ENCODE measurements around the gene TARM1.

DNA sequence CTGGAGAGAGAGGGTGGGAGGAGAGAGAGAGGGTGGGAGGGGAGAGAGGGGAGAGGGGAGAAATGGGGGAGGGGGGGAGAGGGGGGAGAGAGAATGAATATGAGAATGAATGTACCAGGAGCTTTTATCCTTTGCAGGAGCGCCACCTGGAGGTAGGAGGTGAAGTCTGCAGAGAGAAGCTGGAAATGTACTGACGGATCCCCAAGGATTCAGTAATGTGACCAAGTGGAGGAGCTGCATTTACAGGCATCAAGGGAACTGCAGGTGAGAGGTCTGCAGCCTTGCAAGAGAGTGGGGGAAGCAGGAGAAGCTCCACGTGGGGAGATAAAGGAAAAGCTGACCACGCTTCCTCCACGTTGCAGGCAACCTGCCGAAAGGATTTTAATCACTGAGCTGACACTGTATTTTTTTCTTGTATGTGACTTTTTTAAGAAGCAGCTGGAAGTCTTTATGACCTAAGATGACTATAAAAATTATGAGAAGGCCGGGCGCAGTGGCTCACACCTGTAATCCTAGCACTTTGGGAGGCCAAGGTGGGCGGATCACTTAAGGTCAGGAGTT is 51.2 kb downstream of the TARM1 start:
- TF ChIP-seq ASH2L (IDR thresholded peaks at IDR 0.05; ENCODE audit: low read length), result no peak
- no peak for TF ChIP-seq USF2 (IDR thresholded peaks at IDR 0.05; ENCODE audit: low read length)
- TF ChIP-seq BCL11A (IDR thresholded peaks at IDR 0.05; ENCODE audit: low read depth in 2 of 2, low read length in 2 of 2), result no peak
- TF ChIP-seq POLR2A (IDR thresholded peaks at IDR 0.05; ENCODE audit: control extremely low read depth in 1 of 2, low read depth in 2 of 2, low read length in 2 of 2), result no peak
- TF ChIP-seq KDM1A (IDR thresholded peaks at IDR 0.05; ENCODE audit: borderline replicate concordance, low read length), result no peak
- no peak for TF ChIP-seq EZH2 (IDR thresholded peaks at IDR 0.05; ENCODE audit: low read depth, low read length, severe bottlenecking)
- TF ChIP-seq SP1 (IDR thresholded peaks at IDR 0.05; ENCODE audit: low read depth, low read length), result 0 out of 2 replicates have a peak, but pooled peaks have one; percentile 71
- TF ChIP-seq, protein P1, sequence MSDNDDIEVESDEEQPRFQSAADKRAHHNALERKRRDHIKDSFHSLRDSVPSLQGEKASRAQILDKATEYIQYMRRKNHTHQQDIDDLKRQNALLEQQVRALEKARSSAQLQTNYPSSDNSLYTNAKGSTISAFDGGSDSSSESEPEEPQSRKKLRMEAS (IDR thresholded peaks at IDR 0.05), result no peak; the same call in 1 of the 2 replicates
- no peak for TF ChIP-seq SIRT6 (IDR thresholded peaks at IDR 0.05; ENCODE audit: low read length)
- TF ChIP-seq, protein P2, sequence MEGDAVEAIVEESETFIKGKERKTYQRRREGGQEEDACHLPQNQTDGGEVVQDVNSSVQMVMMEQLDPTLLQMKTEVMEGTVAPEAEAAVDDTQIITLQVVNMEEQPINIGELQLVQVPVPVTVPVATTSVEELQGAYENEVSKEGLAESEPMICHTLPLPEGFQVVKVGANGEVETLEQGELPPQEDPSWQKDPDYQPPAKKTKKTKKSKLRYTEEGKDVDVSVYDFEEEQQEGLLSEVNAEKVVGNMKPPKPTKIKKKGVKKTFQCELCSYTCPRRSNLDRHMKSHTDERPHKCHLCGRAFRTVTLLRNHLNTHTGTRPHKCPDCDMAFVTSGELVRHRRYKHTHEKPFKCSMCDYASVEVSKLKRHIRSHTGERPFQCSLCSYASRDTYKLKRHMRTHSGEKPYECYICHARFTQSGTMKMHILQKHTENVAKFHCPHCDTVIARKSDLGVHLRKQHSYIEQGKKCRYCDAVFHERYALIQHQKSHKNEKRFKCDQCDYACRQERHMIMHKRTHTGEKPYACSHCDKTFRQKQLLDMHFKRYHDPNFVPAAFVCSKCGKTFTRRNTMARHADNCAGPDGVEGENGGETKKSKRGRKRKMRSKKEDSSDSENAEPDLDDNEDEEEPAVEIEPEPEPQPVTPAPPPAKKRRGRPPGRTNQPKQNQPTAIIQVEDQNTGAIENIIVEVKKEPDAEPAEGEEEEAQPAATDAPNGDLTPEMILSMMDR (IDR thresholded peaks at IDR 0.05; ENCODE audit: control extremely low read depth in 1 of 3, insufficient read depth in 1 of 3, low read depth in 1 of 3, low read length in 3 of 3), result peak; percentile 43 to 79 (median 75)
